G401 (cell line): ENCODE data around the gene OOSP3. TPM values are rescaled to one million over a fixed set of nuclear protein-coding genes. Genes with fewer than 3 reads are reported as not detected.

ENCODE experiments used
- DNase-seq: peaks from one replicate; pipeline ENCODE4 v3.0.0-alpha.2; 2015; ENCODE audit warnings: low spot score
- in situ Hi-C: cut with HindIII; loops from 2 replicates; pipeline ENCODE4 v1.10.0; 2016; ENCODE audit warnings: low sequenced_read_pairs, mixed read lengths
- total RNA-seq: library from RNA; depleted of rRNA; stranded (reverse); fragments of >200 nt; shearing (Covaris generic); gene quantifications from 2 replicates; pipeline ENCODE4 v1.2.3, GENCODE V29; 2014; rRNA removed

OOSP3 gene
- total RNA-seq, 1 experiment from 2014 or later, result not detected

DNA sequence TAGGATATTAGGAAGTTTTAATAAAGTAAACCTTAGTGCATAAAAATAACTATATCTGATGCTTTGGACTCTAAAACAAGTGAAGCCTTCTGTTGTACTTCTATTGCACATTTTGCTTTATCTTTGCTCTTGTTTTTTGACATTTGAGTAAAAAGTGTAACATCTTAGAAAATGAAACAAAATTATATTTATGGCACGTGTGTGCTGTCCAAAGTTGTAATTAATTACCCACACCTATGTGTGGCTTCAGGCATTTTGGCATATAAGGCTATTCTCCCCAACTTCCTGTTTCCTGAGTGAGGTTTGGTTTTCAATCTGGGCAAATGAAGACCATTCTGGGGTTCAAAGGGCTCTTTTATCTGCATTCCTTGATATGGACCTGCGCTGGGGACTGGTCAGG, 59.5 kb downstream of the OOSP3 start, which contains the start of gene OOSP1:
Gene OOSP1 (plus strand): TSS at position 301 of the 400 bp plus-strand sequence. CDS start 23 bp downstream, at position 324.
- in situ Hi-C loops, result no loop called here
- no peak for DNase-seq

DNA sequence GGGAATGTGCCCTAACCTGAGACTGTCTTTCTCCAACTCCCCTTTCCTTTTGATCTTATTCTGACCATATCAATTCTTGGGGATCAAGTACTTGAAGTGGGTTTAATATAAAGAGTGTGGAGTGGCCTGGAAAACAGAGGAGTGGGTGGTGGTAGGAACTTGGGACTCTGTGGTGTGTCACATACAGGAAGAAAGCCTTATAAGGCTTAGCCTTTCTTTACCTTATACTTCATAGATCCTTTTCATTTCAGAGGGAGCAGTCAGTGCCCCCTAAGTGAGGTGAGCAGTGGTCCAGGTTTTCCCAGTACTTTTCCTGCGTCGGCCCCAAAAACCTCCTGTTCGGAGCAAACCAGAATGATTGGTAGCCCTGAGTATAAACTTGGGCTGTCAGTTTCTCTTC, 60.1 kb downstream of the OOSP3 start:
- in situ Hi-C loops, result no loop called here

DNA sequence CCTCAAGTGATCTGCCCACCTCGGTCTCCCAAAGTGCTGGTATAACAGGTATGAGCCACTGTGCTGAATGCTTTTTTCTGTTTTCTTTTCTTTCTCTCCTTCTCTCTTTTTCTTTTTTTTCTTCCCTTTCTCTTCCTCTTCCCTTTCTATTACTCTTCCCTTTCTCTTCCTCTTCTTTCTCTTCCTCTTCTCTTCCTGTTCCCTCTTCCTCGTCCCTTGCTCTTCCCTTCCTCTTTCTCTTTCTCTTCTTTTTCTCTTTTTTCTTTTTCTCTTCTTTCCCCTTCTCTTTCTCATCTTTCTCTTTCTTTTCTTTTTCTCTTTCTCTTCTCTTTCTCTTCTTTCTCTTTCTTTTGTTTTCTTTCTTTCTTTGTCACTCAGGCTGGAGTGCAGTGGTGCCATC, 60.9 kb downstream of the OOSP3 start:
- in situ Hi-C loops, result no loop called here
- DNase-seq, result no peak

More for the DNA sequence above, 60.1 kb downstream of the OOSP3 start:
- DNase-seq, result no peak

DNA sequence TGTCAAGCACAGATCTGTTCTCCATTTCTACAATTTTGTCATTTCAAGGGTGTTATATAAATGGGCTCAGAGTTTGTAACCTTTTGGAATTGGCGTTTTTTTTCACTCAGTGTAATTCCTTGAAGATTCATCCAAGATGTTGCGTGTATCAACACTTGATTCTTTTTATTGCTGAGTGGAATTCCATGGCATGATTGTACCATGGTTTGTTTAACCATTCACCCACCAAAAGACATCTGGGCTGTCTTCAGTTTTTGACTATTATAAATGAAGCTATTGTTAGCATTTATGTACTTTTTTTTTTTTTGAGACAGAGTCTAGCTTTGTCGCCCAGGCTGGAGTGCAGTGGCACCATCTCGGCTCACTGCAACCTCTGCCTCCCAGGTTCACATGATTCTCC, 62.5 kb downstream of the OOSP3 start:
- in situ Hi-C loops, result no loop called here
- DNase-seq, result no peak

DNA sequence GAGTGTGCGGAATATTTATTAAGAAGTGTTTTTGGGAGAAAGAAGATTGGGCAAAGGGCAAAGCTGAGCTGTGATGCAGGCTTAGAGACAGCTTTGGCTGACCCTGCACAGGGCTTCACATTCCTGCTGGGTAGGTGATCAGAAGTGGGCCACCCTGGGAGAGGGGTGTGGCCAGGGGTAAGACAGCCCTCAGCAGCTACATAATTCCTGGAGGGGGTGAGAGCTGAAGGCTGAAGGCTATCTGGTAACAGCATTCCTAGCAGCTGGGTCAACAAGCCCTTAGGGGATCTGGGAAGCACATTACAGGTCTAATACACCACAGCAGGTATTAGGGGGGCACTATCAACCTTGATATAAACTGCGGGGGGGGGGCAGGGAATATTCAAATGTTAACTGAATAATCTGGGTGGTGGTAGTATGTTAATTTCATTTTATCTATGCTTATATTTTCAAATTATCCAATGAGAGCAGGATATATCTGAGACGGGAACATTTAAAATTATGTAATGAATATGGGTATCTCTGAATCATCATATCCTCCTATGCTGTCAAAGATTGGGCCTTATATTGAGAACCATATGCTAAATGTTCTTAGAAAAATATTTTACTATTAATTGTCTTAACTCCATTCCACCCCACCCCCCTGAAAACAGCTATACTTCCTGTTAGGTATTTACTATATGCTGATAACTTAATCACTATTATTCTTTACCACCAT, 65.6 kb downstream of the OOSP3 start:
- DNase-seq, result no peak
- in situ Hi-C loops, result no loop called here

DNA sequence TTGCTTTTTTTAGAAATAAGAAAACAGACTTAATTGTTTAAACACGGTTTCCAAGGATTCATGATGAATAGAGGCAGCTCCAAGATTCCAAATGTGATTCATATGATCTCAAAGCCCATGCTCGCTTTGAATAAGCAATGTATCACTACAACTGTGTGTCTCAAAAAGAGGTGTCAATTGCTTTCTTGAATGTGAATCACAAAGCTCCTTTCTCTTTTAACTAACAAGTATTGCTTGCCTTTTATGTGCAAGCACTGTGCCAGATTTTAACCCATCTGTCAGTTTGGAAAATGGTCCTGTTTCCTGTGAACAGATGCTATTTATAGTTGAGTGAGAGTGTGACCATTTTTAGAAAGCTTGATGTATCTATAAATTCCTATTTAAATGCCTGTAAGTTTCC, 66.1 kb downstream of the OOSP3 start:
- in situ Hi-C loops, result no loop called here
- peak; percentile 61 for DNase-seq

Other genes with a start within 250 kb of the OOSP3 start
- gene PATL1, start 209.7 kb upstream of the OOSP3 start, total RNA-seq, result 11.7 and 23.1 TPM in 2 replicates
- gene OR10V1, start 164.9 kb upstream of the OOSP3 start, total RNA-seq, result not detected in 2 replicates
- 94.1 and 99.1 TPM in 2 replicates for gene STX3, start 123.4 kb upstream of the OOSP3 start, total RNA-seq
- gene MRPL16, start 68.0 kb upstream of the OOSP3 start, total RNA-seq, result 103 and 124 TPM in 2 replicates
- gene CBLIF, start 33.3 kb upstream of the OOSP3 start, total RNA-seq, result not detected in 2 replicates
- gene TCN1, start 12.3 kb upstream of the OOSP3 start, total RNA-seq, result not detected in 2 replicates
- gene OOSP1, start 59.6 kb downstream of the OOSP3 start, total RNA-seq, result not detected in 2 replicates
- not detected in 2 replicates for gene OOSP4A, start 85.3 kb downstream of the OOSP3 start, total RNA-seq
- gene OOSP4B, start 138.4 kb downstream of the OOSP3 start, total RNA-seq, result not detected in 2 replicates
- gene OOSP2, start 161.6 kb downstream of the OOSP3 start, total RNA-seq, result not detected in 2 replicates
- gene MS4A3, start 177.9 kb downstream of the OOSP3 start, total RNA-seq, result not detected in 2 replicates
- gene MS4A2, start 209.9 kb downstream of the OOSP3 start, total RNA-seq, result not detected in 2 replicates